COLO829 (cell line): ENCODE measurements around the gene NFATC3.

Source experiments
- DNase-seq: peaks from one replicate; pipeline ENCODE4 v3.0.0; 2012; ENCODE audit warnings: low spot score

The NFATC3 gene

GRCh38 chr16:68250951-68251350 lies 165.8 kb downstream of the NFATC3 start:
- DNase-seq = no peak

- no peak for DNase-seq
Measured at GRCh38 chr16:68251832-68252231, 166.7 kb downstream of the NFATC3 start.

GRCh38 chr16:68252383-68252782 lies 167.2 kb downstream of the NFATC3 start:
- DNase-seq = no peak

- no peak for DNase-seq
Measured at GRCh38 chr16:68253721-68254120, 168.6 kb downstream of the NFATC3 start.

GRCh38 chr16:68255712-68256111 lies 170.5 kb downstream of the NFATC3 start:
- DNase-seq = no peak

- DNase-seq = no peak
Measured at GRCh38 chr16:68257251-68257905, 172.2 kb downstream of the NFATC3 start.

GRCh38 chr16:68257906-68258800 lies 173.0 kb downstream of the NFATC3 start:
- no peak for DNase-seq

GRCh38 chr16:68259007-68259825 lies 174.0 kb downstream of the NFATC3 start:
- DNase-seq = no peak

- DNase-seq = no peak
Measured at GRCh38 chr16:68263559-68264127, 178.5 kb downstream of the NFATC3 start.

GRCh38 chr16:68264128-68265077 lies 179.2 kb downstream of the NFATC3 start, which contains the start of gene SLC7A6:
SLC7A6 (plus strand) TSS chr16:68264526; CDS start chr16:68274727, 10,201 bp downstream.
- peak; percentile 20 for DNase-seq

GRCh38 chr16:68265078-68265920 lies 180.1 kb downstream of the NFATC3 start:
- peak; percentile 17 for DNase-seq

GRCh38 chr16:68267612-68268405 lies 182.6 kb downstream of the NFATC3 start:
- no peak for DNase-seq

GRCh38 chr16:68269793-68270192 lies 184.6 kb downstream of the NFATC3 start:
- no peak for DNase-seq

GRCh38 chr16:68270353-68270752 lies 185.2 kb downstream of the NFATC3 start:
- DNase-seq = no peak

GRCh38 chr16:68272507-68273209 lies 187.5 kb downstream of the NFATC3 start:
- DNase-seq = no peak

GRCh38 chr16:68273459-68273858 lies 188.3 kb downstream of the NFATC3 start:
- no peak for DNase-seq

- DNase-seq = no peak
Measured at GRCh38 chr16:68273896-68274295, 188.7 kb downstream of the NFATC3 start.

- DNase-seq = no peak
Measured at GRCh38 chr16:68274441-68274840, 189.3 kb downstream of the NFATC3 start.
